NCI-H1105 (cell line): Measurements from ENCODE around the gene PIP5K1B.

Experiments used
- DNase-seq: peaks from one replicate; lab custom pipeline; 2025; lab: John Stamatoyannopoulos, UW

The PIP5K1B gene

DNA sequence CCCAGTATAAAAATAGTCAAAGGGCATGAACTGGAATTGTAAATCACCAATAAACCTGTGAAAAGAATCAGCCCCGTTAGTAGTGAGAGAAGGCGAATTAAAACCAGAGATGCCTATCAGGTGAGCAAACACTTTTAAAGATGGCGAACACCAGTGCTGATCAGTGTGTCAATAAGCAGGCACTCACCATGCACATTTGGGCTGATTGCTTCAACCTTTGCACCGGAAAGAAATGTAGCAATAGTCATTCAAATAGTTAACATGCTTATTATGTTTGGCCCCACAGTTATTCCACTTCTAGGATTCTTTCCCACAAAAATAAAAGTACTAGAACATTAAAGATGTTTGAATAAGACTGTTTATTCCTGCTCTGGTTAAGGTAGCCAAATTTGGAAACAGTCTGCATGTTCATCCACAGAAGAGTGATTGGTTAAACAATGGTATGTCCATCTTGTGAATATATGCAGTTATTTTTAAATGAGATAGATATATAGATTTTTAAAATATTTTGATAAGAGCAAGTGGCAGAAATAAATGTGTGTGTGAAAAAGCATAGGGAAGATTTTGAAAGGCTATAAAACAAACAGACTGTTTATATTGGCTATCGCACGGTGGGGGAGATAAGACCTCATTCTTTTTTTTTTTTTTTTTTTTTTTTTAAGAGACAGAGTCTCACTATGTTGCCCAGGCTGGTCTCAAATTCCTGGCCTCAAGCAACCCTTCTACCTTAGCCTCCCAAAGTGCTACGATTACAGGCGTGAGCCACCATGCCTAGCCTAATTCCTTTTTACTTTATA lies 112.2 kb downstream of the PIP5K1B start:
- no peak for DNase-seq

GRCh38 chr9:68819065-68819464 lies 114.0 kb downstream of the PIP5K1B start:
- no peak for DNase-seq

DNA sequence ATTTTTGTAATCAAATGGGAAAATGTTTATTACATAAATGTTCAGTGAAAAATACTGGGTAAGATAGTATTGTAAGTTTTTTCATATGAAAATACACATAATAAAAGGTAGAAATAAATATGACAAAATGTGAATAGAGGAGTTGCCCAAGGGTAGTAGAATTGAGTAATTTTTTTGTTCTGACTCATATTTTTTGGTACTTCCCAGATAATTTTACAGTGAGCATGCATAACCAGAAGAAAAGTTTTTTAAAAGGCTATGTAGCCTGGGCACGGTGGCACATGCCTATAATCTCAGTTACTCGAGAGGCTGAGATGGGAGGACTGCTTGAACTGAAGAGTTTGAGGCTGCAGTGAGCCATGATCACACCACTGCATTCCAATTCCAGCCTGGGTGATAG lies 116.9 kb downstream of the PIP5K1B start:
- DNase-seq: no peak

DNA sequence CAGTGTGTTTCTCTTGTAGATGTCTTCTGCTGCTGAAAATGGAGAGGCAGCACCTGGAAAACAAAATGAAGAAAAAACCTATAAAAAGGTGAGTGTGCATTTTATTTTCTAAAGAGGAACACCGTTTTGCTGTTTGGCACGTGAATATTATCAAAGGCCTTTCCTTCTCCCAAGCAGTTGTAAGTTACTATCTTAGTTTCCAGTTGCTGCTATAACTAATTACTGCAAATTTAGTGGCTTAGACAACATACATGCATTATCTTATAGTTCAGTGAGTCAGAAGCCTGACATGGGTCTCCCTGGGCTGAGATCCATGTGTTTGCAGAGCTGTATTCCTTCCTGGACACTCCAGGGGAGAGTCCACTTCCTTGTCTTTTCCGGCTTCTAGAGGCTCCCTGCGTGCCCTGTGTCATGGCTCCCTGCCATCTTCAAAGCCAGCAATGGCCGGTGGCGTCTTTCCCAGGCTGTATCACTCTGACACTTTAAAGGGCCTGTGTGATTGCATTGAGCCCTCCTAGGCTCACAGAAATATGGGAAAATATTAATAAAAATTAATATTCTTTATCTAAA lies 117.6 kb downstream of the PIP5K1B start:
- DNase-seq: no peak

- DNase-seq: peak; percentile 21
Observed at GRCh38 chr9:68825762-68826472, 120.9 kb downstream of the PIP5K1B start.

DNA sequence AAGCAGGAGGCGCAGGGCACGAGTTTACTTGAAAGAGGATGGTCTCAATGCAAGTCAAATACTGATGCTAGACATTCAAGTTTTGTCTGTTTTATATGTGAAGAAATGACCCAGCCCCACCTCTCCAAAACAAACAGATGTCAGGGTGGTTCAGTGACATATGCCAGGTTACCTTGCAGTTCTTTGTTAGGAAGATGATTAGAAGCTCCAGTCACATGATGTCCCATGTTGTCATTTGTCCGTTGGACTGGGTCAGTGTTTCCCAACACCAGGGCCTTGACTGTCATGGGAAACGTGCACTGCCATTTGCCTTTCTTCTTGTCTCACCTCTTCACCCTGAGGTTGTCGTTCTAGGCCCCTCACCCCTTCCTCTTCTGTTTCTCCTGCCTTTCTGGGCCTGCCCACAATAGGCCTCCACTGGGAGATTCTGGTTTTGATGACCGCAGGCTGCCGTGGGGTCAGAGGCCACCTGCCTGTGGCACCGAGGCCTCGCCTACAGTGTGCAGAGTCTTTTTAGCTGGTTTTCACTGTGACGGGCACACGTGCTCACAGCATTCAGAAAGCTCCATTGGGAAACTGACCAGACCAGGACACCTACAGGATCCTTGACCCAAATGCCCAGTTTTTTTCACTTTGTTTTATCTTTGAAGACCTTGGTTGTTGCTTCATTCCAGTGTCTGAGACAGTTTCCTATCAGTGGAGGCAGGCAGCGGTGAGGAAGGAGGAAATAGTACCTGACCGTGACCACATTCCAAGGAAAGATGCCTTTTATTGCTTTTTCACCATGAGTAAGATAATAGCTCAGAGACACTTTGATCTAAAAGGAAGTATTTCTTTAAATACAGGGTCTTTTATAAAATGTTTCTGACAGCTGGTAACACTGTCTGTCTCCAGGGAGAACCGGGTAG lies 123.1 kb downstream of the PIP5K1B start:
- no peak for DNase-seq

GRCh38 chr9:68832101-68832500 lies 127.1 kb downstream of the PIP5K1B start:
- no peak for DNase-seq

GRCh38 chr9:68832861-68833518 lies 128.0 kb downstream of the PIP5K1B start:
- no peak for DNase-seq

- DNase-seq: no peak
Observed at GRCh38 chr9:68834931-68835520, 130.0 kb downstream of the PIP5K1B start.

DNA sequence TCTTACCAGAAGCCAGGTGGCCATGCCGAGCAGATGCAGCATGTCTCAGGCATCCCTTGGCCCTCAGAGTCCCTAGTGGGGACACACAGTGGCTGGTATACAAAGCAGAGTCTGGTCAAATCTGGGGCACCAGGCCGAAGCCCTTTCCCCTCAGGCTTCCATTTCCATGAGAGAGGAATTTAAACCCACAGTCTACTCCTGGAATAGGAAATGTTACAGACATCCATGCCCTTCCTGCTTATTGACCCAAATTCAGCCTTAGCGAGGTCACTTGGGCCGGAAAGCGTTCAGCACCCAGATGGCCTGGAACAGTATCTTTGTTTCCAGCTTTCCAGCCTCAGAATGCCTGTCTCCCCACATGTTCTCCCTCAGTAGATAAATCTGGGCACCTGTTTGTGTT lies 131.7 kb downstream of the PIP5K1B start:
- DNase-seq: no peak

GRCh38 chr9:68838245-68838644 lies 133.2 kb downstream of the PIP5K1B start:
- DNase-seq: no peak

DNA sequence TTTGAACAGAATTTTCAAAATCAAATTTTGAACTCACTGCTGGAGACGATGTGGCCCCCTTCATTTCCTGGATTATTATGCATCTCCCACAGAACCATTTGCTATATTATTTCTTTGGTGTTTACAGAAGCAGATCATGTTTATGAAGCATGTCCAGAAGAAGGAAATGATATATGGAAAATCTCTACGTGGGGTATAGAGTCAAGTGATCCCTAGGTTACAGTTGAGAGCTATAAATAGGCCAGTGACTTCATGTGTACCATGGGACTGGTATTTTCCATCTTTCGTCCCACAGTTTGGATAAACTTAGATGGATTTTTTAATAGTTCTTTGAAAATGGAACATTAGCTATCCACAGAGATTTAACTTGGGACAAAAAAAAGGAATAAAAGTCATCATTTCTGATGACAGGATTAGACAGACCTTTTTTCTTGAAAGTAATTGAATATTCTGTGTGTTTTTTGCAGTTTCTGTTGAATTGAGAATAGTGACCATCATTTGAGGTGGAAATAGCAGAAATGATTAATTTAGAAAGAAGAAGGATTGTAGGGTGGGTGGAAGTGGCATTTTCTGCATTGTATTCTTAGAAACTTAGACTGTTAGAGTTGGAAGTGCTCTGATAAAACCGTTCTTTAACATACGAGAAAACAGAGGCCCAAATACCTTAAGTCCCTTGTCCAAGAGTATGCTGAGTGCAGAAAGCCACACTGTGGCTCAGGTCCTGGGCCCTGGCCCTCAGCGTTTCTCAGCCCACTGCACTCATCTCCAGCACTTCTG lies 136.4 kb downstream of the PIP5K1B start:
- no peak for DNase-seq

DNA sequence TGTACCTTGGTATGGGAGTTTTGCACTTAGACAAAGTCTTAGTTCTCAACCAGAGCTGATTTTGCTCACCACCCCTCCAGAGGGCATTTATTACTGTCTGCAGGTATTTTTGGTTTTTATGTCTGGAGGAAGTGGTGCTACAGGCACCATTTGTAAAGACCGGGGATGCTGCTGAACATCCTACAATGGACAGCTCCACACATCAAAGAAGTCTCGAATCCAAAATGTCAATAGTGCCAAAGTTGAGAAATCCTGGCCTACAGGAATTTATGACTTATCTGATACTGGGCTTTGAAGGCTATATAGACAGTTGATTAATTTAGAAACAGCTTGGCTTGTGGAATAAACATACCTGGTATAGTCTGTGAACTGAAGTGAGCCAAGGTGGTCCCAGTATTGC lies 137.5 kb downstream of the PIP5K1B start:
- no peak for DNase-seq

DNA sequence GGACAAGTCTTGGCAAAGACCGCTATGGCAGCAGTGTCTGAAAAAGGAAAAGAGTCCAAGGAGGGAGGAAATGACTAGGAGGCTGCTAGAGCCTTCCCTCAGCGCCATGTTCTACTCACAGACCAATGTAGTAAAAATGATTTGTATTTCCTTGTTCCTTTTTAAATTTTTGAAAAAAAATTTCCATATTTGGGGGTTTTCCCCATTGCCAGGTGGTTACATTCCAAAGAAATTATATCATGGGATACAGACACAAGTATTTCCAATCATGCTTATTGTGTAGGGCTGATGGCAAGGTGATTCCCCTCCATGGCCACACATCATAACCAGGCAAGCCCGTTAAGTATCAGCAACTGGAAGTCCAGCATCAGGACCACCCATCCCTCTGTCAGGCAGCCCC lies 138.2 kb downstream of the PIP5K1B start:
- DNase-seq: no peak

GRCh38 chr9:68844157-68844556 lies 139.1 kb downstream of the PIP5K1B start:
- no peak for DNase-seq

DNA sequence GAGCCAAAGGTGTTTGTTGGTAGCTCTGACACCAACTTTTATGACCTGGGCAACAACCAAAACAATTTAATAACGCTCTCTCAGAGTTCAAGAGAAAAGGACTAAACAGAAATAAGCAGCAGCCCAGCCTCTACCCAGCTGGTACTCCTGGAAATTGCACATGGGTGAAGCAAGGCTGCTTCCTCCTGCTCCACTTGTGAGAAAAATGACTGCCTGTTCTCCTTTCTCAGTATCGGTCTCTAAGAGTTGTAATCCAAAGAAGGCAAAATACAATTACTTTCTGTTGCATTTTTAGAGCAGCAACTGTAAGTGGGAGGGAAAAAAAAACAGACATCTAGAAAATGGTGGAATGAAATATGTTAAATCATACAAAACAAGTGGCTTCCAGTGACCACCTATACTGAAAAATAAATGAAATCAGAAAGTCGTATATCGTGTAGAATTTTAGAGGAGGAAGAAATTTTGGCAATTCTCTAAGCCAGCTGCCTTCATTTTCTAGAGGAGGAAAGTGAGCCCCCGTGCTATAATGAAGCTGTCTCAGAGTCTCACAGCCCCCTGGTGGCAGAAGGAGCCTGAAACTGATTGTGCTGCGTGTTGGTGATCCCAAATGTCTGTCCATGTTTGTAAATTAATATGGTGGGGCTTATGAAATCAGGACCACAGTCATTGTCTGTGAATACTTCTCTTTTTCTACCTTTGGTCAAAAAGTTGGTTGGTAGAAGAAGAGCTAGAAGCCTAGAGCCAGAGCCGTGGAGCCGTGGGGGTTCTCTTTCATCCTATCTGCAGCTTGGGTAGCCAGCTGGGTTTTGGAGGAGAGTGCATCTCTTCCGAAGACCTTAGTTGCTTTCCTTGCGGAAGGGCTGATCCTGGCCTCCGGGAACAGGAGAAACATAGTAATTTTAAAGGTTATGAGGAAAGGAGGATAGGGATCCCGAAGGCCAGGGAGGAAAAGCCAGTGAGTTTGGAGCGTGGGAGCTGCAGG lies 139.9 kb downstream of the PIP5K1B start:
- DNase-seq: peak; percentile 10

DNA sequence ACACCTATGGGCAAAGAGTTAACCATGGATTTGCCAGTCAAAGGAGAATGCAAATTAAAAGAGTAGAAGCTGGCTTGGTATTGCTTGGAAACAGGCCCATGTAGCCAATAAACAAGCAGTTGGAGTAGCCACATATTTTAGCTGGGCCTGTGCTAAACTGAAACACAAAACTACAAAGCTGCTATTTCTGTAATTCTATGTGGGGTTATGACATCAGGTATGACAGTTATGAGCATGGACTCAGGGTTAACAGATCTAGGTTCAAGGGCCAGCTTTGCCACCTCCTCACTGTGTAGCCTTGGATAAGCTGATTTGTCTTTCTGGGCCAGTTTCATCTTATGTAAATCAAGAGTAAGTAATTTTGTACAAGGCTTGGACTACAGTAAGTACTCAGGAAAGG lies 142.7 kb downstream of the PIP5K1B start:
- no peak for DNase-seq

GRCh38 chr9:68851657-68852056 lies 146.6 kb downstream of the PIP5K1B start:
- DNase-seq: no peak

- no peak for DNase-seq
Observed at GRCh38 chr9:68852941-68853340, 147.9 kb downstream of the PIP5K1B start.
